NT2/D1 (cell line): Measurements from ENCODE around the gene CH25H.

ENCODE experiments used
- SUZ12 ChIP-seq: IDR thresholded peaks from 2 replicates; pipeline ENCODE4 v1.6.1; 2011; ENCODE audit not compliant: insufficient read length, insufficient read depth; ENCODE audit errors: extremely low read depth
- YY1 ChIP-seq: IDR thresholded peaks from 2 replicates; pipeline ENCODE4 v1.6.1; 2011; ENCODE audit not compliant: insufficient read length, insufficient read depth
- ZNF274 ChIP-seq: IDR thresholded peaks from 2 replicates; pipeline ENCODE4 v1.6.1; 2011; ENCODE audit warnings: mild to moderate bottlenecking, low read depth, low read length

DNA sequence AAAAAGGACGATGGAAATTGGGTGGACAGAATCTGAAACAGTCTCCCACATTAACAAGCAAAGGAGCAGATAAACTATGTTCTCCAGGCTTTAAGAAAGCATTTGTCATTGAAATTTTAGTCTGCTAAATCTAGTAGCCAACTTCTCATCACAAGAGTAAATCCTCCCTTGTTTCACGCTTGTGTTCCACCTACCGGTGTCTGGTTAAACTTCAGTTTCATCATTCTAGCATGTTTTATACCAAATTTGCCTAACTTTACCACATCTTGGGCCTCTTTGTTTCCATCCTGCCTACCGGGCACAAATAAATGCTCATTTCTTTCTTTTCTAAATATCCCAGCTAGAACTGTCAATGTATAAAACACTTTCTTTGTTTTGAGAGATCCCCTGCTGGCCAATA lies 38.7 kb upstream of the CH25H start:
- TF ChIP-seq YY1 (no peak), ZNF274 (no peak), SUZ12 (no peak)
